ENCODE measurements around the gene TECRL.

Gene TECRL

DNA sequence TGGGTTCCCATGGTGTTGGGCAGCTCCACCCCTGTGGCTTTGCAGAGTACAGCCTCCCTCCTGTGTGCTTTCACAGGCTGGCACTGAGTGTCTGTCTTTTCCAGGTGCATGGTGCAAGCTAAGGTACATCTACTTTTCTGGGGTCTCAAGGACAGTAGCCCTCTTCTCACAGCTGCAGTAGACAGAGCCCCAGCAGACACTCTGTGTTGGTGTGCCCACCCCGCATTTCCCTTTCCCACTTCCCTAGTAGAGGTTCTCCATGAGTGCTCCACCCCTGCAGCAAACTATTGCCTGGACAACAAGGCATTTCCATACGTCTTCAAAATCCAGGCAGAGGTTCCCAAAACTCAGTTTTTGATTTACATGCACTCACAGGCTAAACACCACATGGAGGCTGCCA lies 143.0 kb downstream of the TECRL start:
- H3K4me3 ChIP-seq (ENCODE audit: low read depth, low read length) = no peak overlapping the region
- TF ChIP-seq, protein P1, sequence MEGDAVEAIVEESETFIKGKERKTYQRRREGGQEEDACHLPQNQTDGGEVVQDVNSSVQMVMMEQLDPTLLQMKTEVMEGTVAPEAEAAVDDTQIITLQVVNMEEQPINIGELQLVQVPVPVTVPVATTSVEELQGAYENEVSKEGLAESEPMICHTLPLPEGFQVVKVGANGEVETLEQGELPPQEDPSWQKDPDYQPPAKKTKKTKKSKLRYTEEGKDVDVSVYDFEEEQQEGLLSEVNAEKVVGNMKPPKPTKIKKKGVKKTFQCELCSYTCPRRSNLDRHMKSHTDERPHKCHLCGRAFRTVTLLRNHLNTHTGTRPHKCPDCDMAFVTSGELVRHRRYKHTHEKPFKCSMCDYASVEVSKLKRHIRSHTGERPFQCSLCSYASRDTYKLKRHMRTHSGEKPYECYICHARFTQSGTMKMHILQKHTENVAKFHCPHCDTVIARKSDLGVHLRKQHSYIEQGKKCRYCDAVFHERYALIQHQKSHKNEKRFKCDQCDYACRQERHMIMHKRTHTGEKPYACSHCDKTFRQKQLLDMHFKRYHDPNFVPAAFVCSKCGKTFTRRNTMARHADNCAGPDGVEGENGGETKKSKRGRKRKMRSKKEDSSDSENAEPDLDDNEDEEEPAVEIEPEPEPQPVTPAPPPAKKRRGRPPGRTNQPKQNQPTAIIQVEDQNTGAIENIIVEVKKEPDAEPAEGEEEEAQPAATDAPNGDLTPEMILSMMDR (IDR thresholded peaks at IDR 0.05; ENCODE audit: low read depth, low read length) = no peak

DNA sequence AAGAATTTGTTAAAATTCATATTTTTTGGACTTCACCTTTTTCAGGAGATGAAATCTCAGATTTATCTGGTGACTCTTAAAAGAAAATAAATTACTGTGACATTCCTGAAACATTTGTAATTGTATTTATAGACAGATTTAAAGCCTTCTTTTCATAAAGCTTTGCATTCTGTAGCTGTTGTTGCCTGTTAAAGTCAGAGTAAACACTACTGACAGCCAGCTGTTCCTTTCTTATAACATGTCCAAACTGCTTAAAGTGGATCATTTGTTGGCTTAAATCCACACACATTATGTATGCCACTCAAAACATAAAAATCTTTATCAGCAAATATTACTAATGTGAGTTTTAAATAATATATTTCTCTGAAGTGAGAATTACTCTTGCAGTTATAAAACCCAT lies 157.5 kb downstream of the TECRL start:
- TF ChIP-seq, protein P1 (IDR thresholded peaks at IDR 0.05; ENCODE audit: low read depth, low read length) = no peak
- no peak overlapping the region for H3K4me3 ChIP-seq (ENCODE audit: low read depth, low read length)

DNA sequence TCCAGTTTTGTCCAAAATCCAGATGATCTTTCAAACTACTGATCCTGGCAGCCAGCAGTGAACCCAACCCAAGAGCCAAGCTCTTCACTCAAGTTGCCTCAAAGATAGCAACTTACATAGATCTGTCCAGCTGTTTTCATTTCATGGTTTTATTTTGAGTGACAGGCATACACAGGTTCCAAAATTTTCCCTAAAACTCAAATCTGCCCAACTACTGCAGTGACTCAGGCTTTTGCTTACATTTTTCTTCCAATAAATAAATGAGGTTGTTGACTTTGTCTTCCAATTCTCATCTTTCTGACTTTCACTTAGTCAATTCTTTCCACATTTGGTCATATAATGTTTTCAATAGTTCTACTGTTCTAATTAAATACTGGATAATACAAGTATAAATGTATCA lies 158.8 kb downstream of the TECRL start:
- TF ChIP-seq, protein P1 (IDR thresholded peaks at IDR 0.05; ENCODE audit: low read depth, low read length) = no peak
- H3K4me3 ChIP-seq (ENCODE audit: low read depth, low read length) = no peak overlapping the region

DNA sequence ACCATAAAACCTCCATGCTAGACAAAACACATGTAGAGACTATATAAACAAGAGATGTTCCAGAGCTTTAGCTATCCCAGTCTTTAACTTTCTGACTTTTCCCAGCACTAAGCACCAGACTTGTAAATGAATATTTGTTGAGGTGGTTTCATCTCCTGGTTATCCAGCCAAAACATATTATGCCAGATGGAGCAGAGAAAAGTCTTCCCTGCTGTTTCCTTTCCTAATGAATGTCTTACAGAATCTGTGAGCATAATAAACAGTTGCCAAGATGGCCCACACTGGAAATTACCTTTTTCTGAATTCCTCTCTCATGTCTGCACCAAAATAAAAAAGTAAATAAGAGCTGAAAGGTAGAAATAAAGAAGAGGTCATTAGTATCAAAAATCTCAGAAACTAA lies 159.2 kb downstream of the TECRL start:
- H3K4me3 ChIP-seq (ENCODE audit: low read depth, low read length) = no peak overlapping the region
- TF ChIP-seq, protein P1 (IDR thresholded peaks at IDR 0.05; ENCODE audit: low read depth, low read length) = no peak

DNA sequence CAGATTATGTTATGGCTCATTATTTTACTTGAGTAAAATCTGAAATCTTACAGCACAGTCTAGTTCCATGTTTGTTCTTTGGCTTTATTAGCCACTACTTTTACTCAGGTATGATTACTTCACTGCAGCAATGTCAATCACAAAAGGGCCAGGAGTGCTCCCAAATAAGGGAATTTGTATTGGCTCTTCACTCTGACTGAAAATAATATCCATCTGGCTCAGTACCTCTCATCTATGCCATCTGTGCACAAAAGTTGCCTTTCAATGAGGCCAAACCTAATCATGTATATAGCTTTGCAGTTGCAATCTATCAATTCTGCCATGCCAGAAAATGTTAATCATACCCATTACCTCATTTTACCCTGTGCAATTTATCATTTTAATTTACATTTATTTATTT lies 161.1 kb downstream of the TECRL start:
- TF ChIP-seq, protein P1 (IDR thresholded peaks at IDR 0.05; ENCODE audit: low read depth, low read length) = no peak
- H3K4me3 ChIP-seq (ENCODE audit: low read depth, low read length) = no peak overlapping the region

DNA sequence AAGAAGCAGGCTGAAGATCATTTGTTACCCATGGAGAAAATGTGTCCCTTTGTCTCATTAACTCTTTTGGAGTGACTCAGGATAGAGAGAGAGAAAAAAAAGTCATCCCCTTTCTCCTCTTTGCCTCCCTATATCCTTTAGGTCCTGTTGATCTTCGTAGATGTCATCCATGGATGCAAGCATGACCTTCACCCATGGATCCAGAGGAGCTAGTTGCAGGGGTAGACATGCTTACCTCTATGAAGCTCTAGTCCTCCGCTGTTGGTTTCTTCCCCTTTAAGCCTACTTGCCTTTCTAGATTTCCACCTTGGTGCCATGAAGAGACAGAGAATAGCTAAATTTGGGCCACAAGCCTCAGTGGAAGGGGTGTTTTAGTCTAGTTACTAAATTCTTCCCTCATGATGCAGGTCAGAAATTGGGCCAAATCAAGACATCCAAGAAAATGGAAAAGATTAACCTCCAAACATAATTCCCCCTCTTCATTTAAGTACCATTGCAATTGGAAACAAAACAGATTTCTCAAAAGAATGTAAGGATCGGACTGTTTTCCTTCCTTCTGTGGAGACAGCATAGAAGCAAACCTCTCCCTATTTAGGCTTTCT lies 178.4 kb downstream of the TECRL start:
- no peak overlapping the region for H3K4me3 ChIP-seq (ENCODE audit: low read depth, low read length)
- TF ChIP-seq, protein P1 (IDR thresholded peaks at IDR 0.05; ENCODE audit: low read depth, low read length) = no peak

Data from WI38 (cell line).